Activated CD4-positive, alpha-beta T cell treated with anti-CD3 and anti-CD28 coated beads, Interleukin-2, Interleukin-6, amounts not matched to agents 100 ng/mL and 50 ng/mL, durations not matched to agents 16 hours and 8 hours (primary cell): ENCODE data around the gene CYTH1.
A peak's percentile ranks its signal among the peaks of the same experiment; 100 is the strongest.
"Not testable (repeated sequence)": the region's sequence is repeated elsewhere in the genome, so short reads cannot be mapped to it uniquely, and the experiment has no call there.

Experiments used
- DNase-seq: peaks from one replicate; pipeline ENCODE4 v3.0.0-alpha.2; 2020

Gene CYTH1

GRCh38 chr17:78785011-78785662 lies 3.1 kb upstream of the CYTH1 start:
- no peak for DNase-seq

GRCh38 chr17:78784352-78784751 lies 2.3 kb upstream of the CYTH1 start:
- no peak for DNase-seq

- no peak for DNase-seq
Measured at GRCh38 chr17:78783711-78784324, 1.7 kb upstream of the CYTH1 start.

GRCh38 chr17:78781104-78781892 lies 775 bp downstream of the CYTH1 start:
- DNase-seq, result peak; percentile 60

- DNase-seq, result no peak
Measured at GRCh38 chr17:78780335-78780734, 1.7 kb downstream of the CYTH1 start.

GRCh38 chr17:78779850-78780249 lies 2.2 kb downstream of the CYTH1 start:
- DNase-seq, result peak; percentile 80

- DNase-seq, result not testable (repeated sequence)
Measured at GRCh38 chr17:78779286-78779651, 2.8 kb downstream of the CYTH1 start.

GRCh38 chr17:78777881-78778280 lies 4.2 kb downstream of the CYTH1 start:
- no peak for DNase-seq

GRCh38 chr17:78774956-78775571 lies 7.0 kb downstream of the CYTH1 start:
- peak; percentile 88 for DNase-seq

- peak; percentile 47 for DNase-seq
Measured at GRCh38 chr17:78774453-78774852, 7.6 kb downstream of the CYTH1 start.

- peak; percentile 78 for DNase-seq
Measured at GRCh38 chr17:78771758-78772382, 10.2 kb downstream of the CYTH1 start.

- DNase-seq, result no peak
Measured at GRCh38 chr17:78769196-78769773, 12.8 kb downstream of the CYTH1 start.

GRCh38 chr17:78767806-78768205 lies 14.3 kb downstream of the CYTH1 start:
- no peak for DNase-seq

- DNase-seq, result no peak
Measured at GRCh38 chr17:78766743-78767294, 15.3 kb downstream of the CYTH1 start.

- DNase-seq, result no peak
Measured at GRCh38 chr17:78766225-78766624, 15.8 kb downstream of the CYTH1 start.

GRCh38 chr17:78765821-78766220 lies 16.3 kb downstream of the CYTH1 start:
- DNase-seq, result no peak

- DNase-seq, result no peak
Measured at GRCh38 chr17:78764871-78765270, 17.2 kb downstream of the CYTH1 start.

GRCh38 chr17:78763561-78763960 lies 18.5 kb downstream of the CYTH1 start:
- DNase-seq, result no peak

GRCh38 chr17:78761789-78762406 lies 20.2 kb downstream of the CYTH1 start:
- peak; percentile 62 for DNase-seq

GRCh38 chr17:78759969-78760352 lies 22.1 kb downstream of the CYTH1 start:
- no peak for DNase-seq

- DNase-seq, result peak; percentile 68
Measured at GRCh38 chr17:78759203-78759968, 22.7 kb downstream of the CYTH1 start.
